GM23248 (cell line): ENCODE measurements around the gene TRPM4. TPM values are rescaled to one million over a fixed set of nuclear protein-coding genes. Genes with fewer than 3 reads are reported as not detected.

Experiments
- DNase-seq: peaks from one replicate; pipeline ENCODE4 v3.0.0-alpha.2; 2015
- H2AFZ ChIP-seq: fragments of 200-600 bp; sonication (generic); 2 replicates; pipeline ENCODE4 v1.6.1; 2016; ENCODE audit warnings: antibody characterized with exemption
- H3F3A ChIP-seq: fragments of 200-600 bp; sonication (generic); 2 replicates; pipeline ENCODE4 v1.6.1; 2016; ENCODE audit warnings: mild to moderate bottlenecking, antibody characterized with exemption, mixed run types; ENCODE audit not compliant: insufficient read depth
- H3K27ac ChIP-seq: fragments of 200-600 bp; sonication (generic); 2 replicates; pipeline ENCODE4 v1.5.1; 2016; ENCODE audit warnings: mild to moderate bottlenecking
- H3K27me3 ChIP-seq: fragments of 200-600 bp; sonication (generic); replicated peaks from 2 replicates; pipeline ENCODE4 v1.6.1; 2016; ENCODE audit warnings: mild to moderate bottlenecking; ENCODE audit not compliant: insufficient read depth
- H3K36me3 ChIP-seq: fragments of 200-600 bp; sonication (generic); 2 replicates; pipeline ENCODE4 v1.6.1; 2016; ENCODE audit warnings: low read depth, mild to moderate bottlenecking
- H3K4me1 ChIP-seq: fragments of 200-600 bp; sonication (generic); 2 replicates; pipeline ENCODE4 v1.6.1; 2016; ENCODE audit warnings: mild to moderate bottlenecking; ENCODE audit not compliant: insufficient read depth
- H3K4me2 ChIP-seq: fragments of 200-600 bp; sonication (generic); one replicate; pipeline ENCODE4 v1.6.1; 2016; ENCODE audit warnings: mild to moderate bottlenecking; ENCODE audit not compliant: unreplicated experiment
- H3K4me3 ChIP-seq: fragments of 200-600 bp; sonication (generic); 2 replicates; pipeline ENCODE4 v1.5.1; 2016; ENCODE audit warnings: mild to moderate bottlenecking
- H3K79me2 ChIP-seq: fragments of 200-600 bp; sonication (generic); 2 replicates; pipeline ENCODE4 v1.6.1; 2016; ENCODE audit warnings: mild to moderate bottlenecking; ENCODE audit not compliant: insufficient read depth
- H3K9ac ChIP-seq: fragments of 200-600 bp; sonication (generic); 2 replicates; pipeline ENCODE4 v1.6.1; 2016; ENCODE audit warnings: mild to moderate bottlenecking
- H3K9me2 ChIP-seq: fragments of 200-600 bp; sonication (generic); 2 replicates; pipeline ENCODE4 v1.6.1; 2016; ENCODE audit warnings: mixed run types, mild to moderate bottlenecking, moderate library complexity; ENCODE audit not compliant: insufficient read depth
- H3K9me3 ChIP-seq: fragments of 200-600 bp; sonication (generic); one replicate; pipeline ENCODE4 v1.6.1; 2017; ENCODE audit warnings: low read depth
- H4K20me1 ChIP-seq: fragments of 200-600 bp; sonication (generic); 2 replicates; pipeline ENCODE4 v1.6.0; 2016; ENCODE audit not compliant: insufficient read depth
- EZH2 ChIP-seq: fragments of 200-600 bp; sonication (generic); IDR thresholded peaks from 2 replicates; pipeline ENCODE4 v1.6.1; 2018; ENCODE audit warnings: antibody characterized with exemption, mild to moderate bottlenecking; ENCODE audit not compliant: insufficient read depth, poor library complexity, severe bottlenecking
- EZH2phosphoT487 ChIP-seq: fragments of 200-600 bp; sonication (generic); IDR thresholded peaks from 2 replicates; pipeline ENCODE4 v1.6.1; 2018; ENCODE audit warnings: antibody characterized with exemption, moderate library complexity, mild to moderate bottlenecking, low read depth; ENCODE audit not compliant: insufficient read depth
- WGBS, 2 experiments: methylation state at CpG; one replicate each; pipeline ENCODE4 v1.1.6; 2015 to 2017; ENCODE audit warnings: low lambda C conversion rate in 2 of 2, low coverage in 1 of 2; ENCODE audit errors: missing lambda C conversion rate in 2 of 2; 5-methylcytosine and 5-hydroxymethylcytosine counted together
- in situ Hi-C: fragments of 300-500 bp; cut with MboI; formaldehyde crosslinking; loops from 2 replicates; pipeline ENCODE4 v1.15.0; 2020
- polyA plus RNA-seq: library from polyadenylated mRNA; unstranded; fragments of >200 nt; fragmentation: Nextera tagmentation; extraction: Ambion mirVana; gene quantifications from 2 replicates; pipeline ENCODE4 v1.2.1, GENCODE V29; 2016
- total RNA-seq: library from RNA; depleted of rRNA; stranded (reverse); fragments of >200 nt; shearing (Covaris generic); gene quantifications from 2 replicates; pipeline ENCODE4 v1.2.3, GENCODE V29; 2014

TRPM4 gene
- total and polyA plus RNA-seq, 2 experiments from 2014 or later = 18.4 to 20.1 TPM

GRCh38 chr19:49155820-49156346, 1.7 kb upstream of the TRPM4 start:
- DNase-seq = no peak
- 71% methylated on average over 3 to 4 of the region's 4 CpGs for WGBS, 2 experiments

GRCh38 chr19:49160450-49161189, 3.0 kb downstream of the TRPM4 start:
- Histone ChIP-seq H3K9ac (no peak overlapping the region), H2AFZ (no peak overlapping the region), H3K27me3 (no peaks in the 10 kb centered on the region), H3K9me2 (no peaks in the 10 kb centered on the region), H3K9me3 (no peaks in the 10 kb centered on the region), H3K27ac (no peak overlapping the region), H3K36me3 (no peaks in the 10 kb centered on the region), H3F3A (no peaks in the 10 kb centered on the region), H4K20me1 (no peaks in the 10 kb centered on the region; the same call in 1 of the 2 replicates), H3K4me3 (no peak overlapping the region), H3K4me2 (no peak overlapping the region), H3K4me1 (peaks cover 8% of the 10 kb centered on the region; the same call in 1 of the 2 replicates), H3K79me2 (peaks cover 22% of the 10 kb centered on the region)
- 86 to 96% methylated on average over 13 of the region's 13 CpGs for WGBS, 2 experiments
- DNase-seq = no peak
- in situ Hi-C loops = no loop called here
- TF ChIP-seq EZH2 (no peak), EZH2phosphoT487 (no peak)

More at GRCh38 chr19:49155820-49156346, 1.7 kb upstream of the TRPM4 start:
- peaks cover 5% of the 10 kb centered on the region; the same call in 1 of the 2 replicates for H3F3A ChIP-seq
- TF ChIP-seq EZH2phosphoT487 (no peak), EZH2 (no peak)
- peaks cover 8% of the 10 kb centered on the region; the same call in 1 of the 2 replicates for H3K4me1 ChIP-seq
- no peaks in the 10 kb centered on the region for H3K36me3 ChIP-seq
- H3K27ac ChIP-seq = no peak overlapping the region
- H2AFZ ChIP-seq = no peak overlapping the region
- H3K9me2 ChIP-seq = no peaks in the 10 kb centered on the region
- no peaks in the 10 kb centered on the region for H3K9me3 ChIP-seq
- H3K27me3 ChIP-seq = no peaks in the 10 kb centered on the region
- in situ Hi-C loops = no loop called here
- no peak overlapping the region for H3K4me3 ChIP-seq
- H3K4me2 ChIP-seq = no peak overlapping the region
- peaks cover 22% of the 10 kb centered on the region for H3K79me2 ChIP-seq
- no peak overlapping the region for H3K9ac ChIP-seq
- H4K20me1 ChIP-seq = no peaks in the 10 kb centered on the region; the same call in 1 of the 2 replicates

DNA sequence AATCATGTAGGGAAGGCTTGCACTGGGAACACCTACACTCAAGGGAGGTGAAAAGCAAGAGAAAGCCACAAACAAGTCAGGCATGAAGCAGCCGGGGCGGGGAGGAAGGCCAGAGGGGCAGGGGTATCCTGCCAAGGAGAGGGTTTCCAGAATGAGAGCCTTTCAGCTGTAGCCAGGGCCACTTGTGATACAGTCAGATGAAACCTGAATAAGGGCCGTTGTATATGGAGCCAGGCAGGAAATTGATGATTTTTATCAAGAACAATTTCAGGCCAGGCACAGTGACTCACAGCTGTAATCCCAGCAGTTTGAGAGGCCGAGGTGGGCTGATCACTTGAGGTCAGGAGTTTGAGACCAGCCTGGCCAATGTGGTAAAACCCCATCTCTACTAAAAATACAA, 4.4 kb downstream of the TRPM4 start:
- Histone ChIP-seq H3K4me2 (no peak overlapping the region), H3K9ac (no peak overlapping the region), H3K79me2 (peaks cover 22% of the 10 kb centered on the region), H3K27ac (no peak overlapping the region), H3K36me3 (no peaks in the 10 kb centered on the region), H3K4me1 (peaks cover 8% of the 10 kb centered on the region; the same call in 1 of the 2 replicates), H3K9me2 (no peaks in the 10 kb centered on the region), H4K20me1 (no peaks in the 10 kb centered on the region; the same call in 1 of the 2 replicates), H3K9me3 (no peaks in the 10 kb centered on the region), H3F3A (no peaks in the 10 kb centered on the region), H3K4me3 (no peak overlapping the region), H3K27me3 (no peaks in the 10 kb centered on the region), H2AFZ (no peak overlapping the region)
- no peak for TF ChIP-seq EZH2phosphoT487
- no peak for TF ChIP-seq EZH2
- 50 to 64% methylated on average over 4 of the region's 4 CpGs for whole genome bisulfite sequencing, 2 experiments
- peak; percentile 29 for DNase-seq
- in situ Hi-C loops = no loop called here

- TF ChIP-seq EZH2 (no peak), EZH2phosphoT487 (no peak)
- Histone ChIP-seq H3K27ac (no peak overlapping the region), H3K9me3 (no peaks in the 10 kb centered on the region), H3K27me3 (no peaks in the 10 kb centered on the region), H3K9me2 (no peaks in the 10 kb centered on the region), H3K9ac (no peak overlapping the region), H3K4me2 (no peak overlapping the region), H3K79me2 (no peaks in the 10 kb centered on the region), H3K4me3 (no peak overlapping the region), H3K36me3 (no peaks in the 10 kb centered on the region), H3F3A (no peaks in the 10 kb centered on the region), H4K20me1 (no peaks in the 10 kb centered on the region), H3K4me1 (no peaks in the 10 kb centered on the region), H2AFZ (no peak overlapping the region)
- no peak for DNase-seq
- in situ Hi-C loops = no loop called here
- WGBS, 2 experiments = 88 to 89% methylated on average over 24 of the region's 24 CpGs
Observed at GRCh38 chr19:49165111-49165750, 7.6 kb downstream of the TRPM4 start.
